SK-N-SH treated with all-trans-retinoic acid at 6 μM for 48 hours (cell line): ENCODE data around the gene KSR2.

ENCODE experiments used
- ATAC-seq: fragments of 200-7000 bp; cut with Tn5 transposase; 3 replicates; pipeline ENCODE4 v1.9.1; 2020; ENCODE audit warnings: mild to moderate bottlenecking, moderate library complexity
- ARNTL ChIP-seq: fragments of 450-650 bp; formaldehyde crosslinking; IDR thresholded peaks from 2 replicates; pipeline ENCODE4 v1.5.0; 2020; ENCODE audit warnings: low read depth, mild to moderate bottlenecking, moderate library complexity, borderline replicate concordance
- BACH2 ChIP-seq: fragments of 250-450 bp; sonication (Bioruptor Pico); IDR thresholded peaks from 2 replicates; pipeline ENCODE4 v1.9.0; 2021; ENCODE audit warnings: mild to moderate bottlenecking, borderline replicate concordance
- CREB5 ChIP-seq: fragments of 250-450 bp; sonication (Bioruptor Pico); IDR thresholded peaks from 2 replicates; pipeline ENCODE4 v1.5.1; 2020; ENCODE audit warnings: low read depth, mild to moderate bottlenecking, moderate library complexity
- CSRNP3 ChIP-seq: fragments of 250-450 bp; sonication (Bioruptor Pico); IDR thresholded peaks from 2 replicates; pipeline ENCODE4 v1.5.1; 2021; ENCODE audit warnings: mild to moderate bottlenecking, moderate library complexity
- ESRRG ChIP-seq: fragments of 250-450 bp; sonication (Bioruptor Pico); IDR thresholded peaks from 2 replicates; pipeline ENCODE4 v1.6.1; 2021; ENCODE audit warnings: mild to moderate bottlenecking
- ISL1 ChIP-seq: fragments of 250-450 bp; sonication (Bioruptor Pico); IDR thresholded peaks from 2 replicates; pipeline ENCODE4 v2.1.2; 2022; ENCODE audit warnings: mild to moderate bottlenecking, moderate library complexity
- OSR1 ChIP-seq: fragments of 250-450 bp; sonication (Bioruptor Pico); IDR thresholded peaks from 2 replicates; pipeline ENCODE4 v1.8.0; 2022; ENCODE audit warnings: moderate library complexity, mild to moderate bottlenecking, inconsistent platforms
- PATZ1 ChIP-seq: fragments of 250-450 bp; sonication (Bioruptor Pico); IDR thresholded peaks from 2 replicates; pipeline ENCODE4 v1.8.0; 2020; ENCODE audit warnings: mild to moderate bottlenecking, moderate library complexity, borderline replicate concordance
- POU6F1 ChIP-seq: fragments of 250-450 bp; sonication (Bioruptor Pico); IDR thresholded peaks from 2 replicates; pipeline ENCODE4 v1.8.0; 2021; ENCODE audit warnings: low read depth, mild to moderate bottlenecking, moderate library complexity, borderline replicate concordance
- PPARA ChIP-seq: fragments of 250-450 bp; sonication (Bioruptor Pico); IDR thresholded peaks from 2 replicates; pipeline ENCODE4 v1.5.0; 2020; ENCODE audit warnings: mild to moderate bottlenecking, borderline replicate concordance
- RARB ChIP-seq: fragments of 250-450 bp; sonication (Bioruptor Pico); IDR thresholded peaks from 2 replicates; pipeline ENCODE4 v1.8.0; 2021; ENCODE audit warnings: mild to moderate bottlenecking, moderate library complexity
- SNAI2 ChIP-seq: fragments of 250-450 bp; sonication (Bioruptor Pico); IDR thresholded peaks from 2 replicates; pipeline ENCODE4 v1.5.0; 2020; ENCODE audit warnings: mild to moderate bottlenecking, moderate library complexity
- TCF4 ChIP-seq: fragments of 250-450 bp; sonication (Bioruptor Pico); IDR thresholded peaks from 2 replicates; pipeline ENCODE4 v1.8.0; 2021; ENCODE audit warnings: mild to moderate bottlenecking, moderate library complexity, borderline replicate concordance
- TOX ChIP-seq: fragments of 250-450 bp; sonication (Bioruptor Pico); IDR thresholded peaks from 2 replicates; pipeline ENCODE4 v1.8.0; 2021; ENCODE audit warnings: mild to moderate bottlenecking, moderate library complexity, borderline replicate concordance
- TSHZ2 ChIP-seq: fragments of 250-450 bp; sonication (Bioruptor Pico); IDR thresholded peaks from 2 replicates; pipeline ENCODE4 v1.5.0; 2020; ENCODE audit warnings: mild to moderate bottlenecking, moderate library complexity
- ZC3H10 ChIP-seq: fragments of 250-450 bp; sonication (Bioruptor Pico); IDR thresholded peaks from 2 replicates; pipeline ENCODE4 v1.5.1; 2021; ENCODE audit warnings: mild to moderate bottlenecking, moderate library complexity
- ZFP3 ChIP-seq: fragments of 250-450 bp; sonication (Bioruptor Pico); IDR thresholded peaks from 2 replicates; pipeline ENCODE4 v1.5.0; 2020; ENCODE audit warnings: mild to moderate bottlenecking, moderate library complexity
- ZFP30 ChIP-seq: fragments of 450-650 bp; formaldehyde crosslinking; IDR thresholded peaks from 2 replicates; pipeline ENCODE4 v1.5.0; 2022; ENCODE audit warnings: mild to moderate bottlenecking, moderate library complexity
- ZNF565 ChIP-seq: fragments of 450-650 bp; formaldehyde crosslinking; conservative IDR thresholded peaks from 2 replicates; pipeline ENCODE4 v1.5.0; 2020; ENCODE audit warnings: low read depth, mild to moderate bottlenecking, moderate library complexity
- ZNF8 ChIP-seq: fragments of 450-650 bp; formaldehyde crosslinking; IDR thresholded peaks from 2 replicates; pipeline ENCODE4 v1.5.0; 2020; ENCODE audit warnings: mild to moderate bottlenecking, moderate library complexity

The KSR2 gene

GRCh38 chr12:117904051-117904450 is 64.7 kb downstream of the KSR2 start (continued):
- TF ChIP-seq TSHZ2 (CRISPR knock-in tag) (no peak), ZC3H10 (CRISPR knock-in tag) (no peak), POU6F1 (CRISPR knock-in tag) (no peak), CSRNP3 (no peak), TCF4 (no peak), SNAI2 (CRISPR knock-in tag) (no peak), ARNTL (no peak)
- TF ChIP-seq, all 23 proteins: peak for 0

- no peak for ATAC-seq
- TF ChIP-seq SNAI2 (CRISPR knock-in tag) (no peak), OSR1 (CRISPR knock-in tag) (no peak), BACH2 (CRISPR knock-in tag) (no peak), ZNF565 (CRISPR knock-in tag) (no peak), ZFP3 (no peak)
Observed at GRCh38 chr12:117903110-117903840, 65.5 kb downstream of the KSR2 start.

GRCh38 chr12:117901631-117902030 is 67.2 kb downstream of the KSR2 start:
- no peak for ATAC-seq
- TF ChIP-seq CREB5 (CRISPR knock-in tag) (no peak), ARNTL (no peak), ZC3H10 (CRISPR knock-in tag) (no peak), PPARA (no peak), ESRRG (CRISPR knock-in tag) (no peak)

GRCh38 chr12:117900561-117900960 is 68.2 kb downstream of the KSR2 start:
- ATAC-seq, result no peak
- no peak for TF ChIP-seq RARB (CRISPR knock-in tag)
- TF ChIP-seq ZC3H10 (CRISPR knock-in tag), result no peak
- TF ChIP-seq ZNF565 (CRISPR knock-in tag), result no peak
- no peak for TF ChIP-seq TOX (CRISPR knock-in tag)
- TF ChIP-seq ZNF8 (CRISPR knock-in tag), result no peak
- no peak for TF ChIP-seq BACH2 (CRISPR knock-in tag)
- no peak for TF ChIP-seq ARNTL
- no peak for TF ChIP-seq ZFP3
- no peak for TF ChIP-seq ESRRG (CRISPR knock-in tag)
- no peak for TF ChIP-seq TCF4
- TF ChIP-seq ZFP30 (CRISPR knock-in tag), result no peak
- no peak for TF ChIP-seq PPARA
- TF ChIP-seq CREB5 (CRISPR knock-in tag), result no peak
- no peak for TF ChIP-seq SNAI2 (CRISPR knock-in tag)
- TF ChIP-seq PATZ1 (CRISPR knock-in tag), result no peak
- TF ChIP-seq CSRNP3, result no peak
- TF ChIP-seq ISL1 (CRISPR knock-in tag), result no peak
- TF ChIP-seq, all 23 proteins: peak for 0
